ENCODE results near the gene YEATS2. TPM values are rescaled to one million over a fixed set of nuclear protein-coding genes. Genes with fewer than 3 reads are reported as not detected.
"Not testable (repeated sequence)": the region's sequence is repeated elsewhere in the genome, so short reads cannot be mapped to it uniquely, and the experiment has no call there.

YEATS2 gene
- total RNA-seq, 3 donors from 2014 or later: 11.5 to 32.8 (median 26.6) TPM

DNA sequence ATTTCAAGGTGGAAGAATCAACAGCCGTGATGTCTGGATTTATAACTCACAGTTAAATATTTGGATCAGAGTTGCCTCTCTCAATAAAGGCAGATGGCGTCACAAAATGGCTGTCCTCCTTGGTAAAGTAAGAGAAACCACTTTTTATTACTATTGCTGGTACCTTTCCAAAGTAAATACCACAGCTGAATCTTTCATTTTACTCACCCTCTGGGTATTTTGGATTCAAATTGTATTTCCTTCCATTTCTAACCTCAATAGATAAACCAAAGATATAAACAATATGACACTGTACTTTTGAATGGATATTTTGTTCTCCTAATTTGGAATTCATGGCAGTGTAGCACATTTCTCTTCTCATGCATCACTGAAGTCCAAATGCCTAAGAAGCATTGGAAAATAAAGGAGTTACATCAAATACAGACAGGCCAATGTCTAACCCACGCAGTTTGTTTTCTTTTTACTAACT lies 32.6 kb upstream of the YEATS2 start:
- intact Hi-C loops (cut with DNase I; ENCODE audit: low total_unique reads): no loop called here
- H3K27ac ChIP-seq: peak overlapping the region in 1 of 2 donors; percentile 48
- peaks cover 10% of the 10 kb centered on the region for H3K36me3 ChIP-seq

DNA sequence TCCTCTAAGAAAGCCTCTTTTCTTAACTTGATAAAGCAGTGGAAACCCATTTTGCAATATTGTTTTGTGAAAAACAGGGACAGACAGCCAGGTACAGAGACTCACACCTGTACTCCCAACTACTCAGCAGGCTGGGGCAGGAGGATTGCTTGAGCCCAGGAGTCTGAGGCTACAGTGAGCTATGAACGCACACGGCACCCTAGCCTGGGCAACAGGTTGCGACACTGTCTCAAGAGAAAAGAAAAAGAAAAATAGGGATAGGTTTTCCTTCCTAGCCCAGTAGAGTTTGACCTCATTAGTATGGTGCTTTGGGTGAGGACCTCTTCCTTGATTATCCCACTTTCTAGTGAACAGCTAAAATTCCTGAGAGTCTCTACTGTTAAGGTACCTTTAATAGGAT lies 17.5 kb upstream of the YEATS2 start:
- no peaks in the 10 kb centered on the region for H3K27me3 ChIP-seq

More for the DNA sequence above, 32.6 kb upstream of the YEATS2 start:
- no peak for DNase-seq (ENCODE audit: low spot score in 2 of 2)
- no peak for TF ChIP-seq POLR2AphosphoS5 (IDR thresholded peaks at IDR 0.05)
- no peak for TF ChIP-seq POLR2A (IDR thresholded peaks at IDR 0.05)
- TF ChIP-seq, protein P1, sequence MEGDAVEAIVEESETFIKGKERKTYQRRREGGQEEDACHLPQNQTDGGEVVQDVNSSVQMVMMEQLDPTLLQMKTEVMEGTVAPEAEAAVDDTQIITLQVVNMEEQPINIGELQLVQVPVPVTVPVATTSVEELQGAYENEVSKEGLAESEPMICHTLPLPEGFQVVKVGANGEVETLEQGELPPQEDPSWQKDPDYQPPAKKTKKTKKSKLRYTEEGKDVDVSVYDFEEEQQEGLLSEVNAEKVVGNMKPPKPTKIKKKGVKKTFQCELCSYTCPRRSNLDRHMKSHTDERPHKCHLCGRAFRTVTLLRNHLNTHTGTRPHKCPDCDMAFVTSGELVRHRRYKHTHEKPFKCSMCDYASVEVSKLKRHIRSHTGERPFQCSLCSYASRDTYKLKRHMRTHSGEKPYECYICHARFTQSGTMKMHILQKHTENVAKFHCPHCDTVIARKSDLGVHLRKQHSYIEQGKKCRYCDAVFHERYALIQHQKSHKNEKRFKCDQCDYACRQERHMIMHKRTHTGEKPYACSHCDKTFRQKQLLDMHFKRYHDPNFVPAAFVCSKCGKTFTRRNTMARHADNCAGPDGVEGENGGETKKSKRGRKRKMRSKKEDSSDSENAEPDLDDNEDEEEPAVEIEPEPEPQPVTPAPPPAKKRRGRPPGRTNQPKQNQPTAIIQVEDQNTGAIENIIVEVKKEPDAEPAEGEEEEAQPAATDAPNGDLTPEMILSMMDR (IDR thresholded peaks at IDR 0.05): no peak
- Histone ChIP-seq H3K4me3 (no peak overlapping the region), H3K27me3 (no peaks in the 10 kb centered on the region), H3K4me1 (peaks cover 0 to 5% of the 10 kb centered on the region in 2 donors), H3K9me3 (no peaks in the 10 kb centered on the region)

DNA sequence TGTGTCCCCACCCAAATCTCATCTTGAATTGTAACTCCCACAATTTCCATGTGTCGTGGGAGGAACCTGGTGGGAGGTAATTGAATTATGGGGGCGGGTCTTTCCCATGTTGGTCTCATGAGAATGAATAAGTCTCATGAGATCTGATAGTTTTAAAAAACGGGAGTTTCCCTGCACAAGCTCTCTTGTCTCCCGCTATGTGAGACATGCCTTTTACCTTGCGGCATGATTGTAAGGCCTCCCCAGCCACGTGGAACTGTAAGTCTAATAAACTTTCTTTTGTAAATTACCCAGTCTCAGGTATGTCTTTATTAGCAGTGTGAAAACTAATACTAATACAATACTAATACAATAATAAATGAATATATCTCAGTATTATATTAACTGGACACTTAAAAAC lies 9.9 kb upstream of the YEATS2 start:
- Histone ChIP-seq H3K36me3 (no peaks in the 10 kb centered on the region), H3K4me1 (no peaks in the 10 kb centered on the region), H3K27ac (no peak overlapping the region), H3K4me3 (no peak overlapping the region), H3K27me3 (no peaks in the 10 kb centered on the region), H3K9me3 (no peaks in the 10 kb centered on the region)
- intact Hi-C loops (cut with DNase I; ENCODE audit: low total_unique reads): no loop called here
- DNase-seq (ENCODE audit: low spot score in 2 of 2): no peak
- TF ChIP-seq POLR2AphosphoS5 (IDR thresholded peaks at IDR 0.05) (no peak), POLR2A (IDR thresholded peaks at IDR 0.05) (no peak)
- TF ChIP-seq, protein P1 (IDR thresholded peaks at IDR 0.05): no peak

More for the DNA sequence above, 17.5 kb upstream of the YEATS2 start:
- H3K4me3 ChIP-seq: no peak overlapping the region
- H3K27ac ChIP-seq: no peak overlapping the region
- intact Hi-C loops (cut with DNase I; ENCODE audit: low total_unique reads): no loop called here
- H3K36me3 ChIP-seq: no peaks in the 10 kb centered on the region
- TF ChIP-seq, protein P1 (IDR thresholded peaks at IDR 0.05): no peak
- TF ChIP-seq POLR2A (IDR thresholded peaks at IDR 0.05) (no peak), POLR2AphosphoS5 (IDR thresholded peaks at IDR 0.05) (no peak)
- no peaks in the 10 kb centered on the region for H3K4me1 ChIP-seq
- DNase-seq (ENCODE audit: low spot score in 2 of 2): no peak
- no peaks in the 10 kb centered on the region for H3K9me3 ChIP-seq

DNA sequence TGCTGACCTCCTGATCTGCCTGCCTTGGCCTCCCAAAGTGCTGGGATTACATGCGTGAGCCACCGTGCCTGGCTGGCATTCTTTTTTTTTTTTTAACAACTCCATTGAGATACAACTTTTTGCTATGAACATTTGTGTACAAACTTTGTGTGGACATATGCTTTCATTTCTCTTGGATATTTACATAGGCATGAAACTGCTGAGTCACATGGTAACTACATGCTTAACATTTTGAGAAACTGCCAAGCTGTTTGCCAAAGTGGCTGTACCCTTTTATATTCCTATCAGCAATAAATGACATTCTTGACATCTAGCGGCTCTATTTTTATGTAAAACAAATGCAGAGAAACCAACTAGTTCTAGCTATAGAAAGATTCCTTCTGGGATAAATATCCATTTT lies 8.7 kb upstream of the YEATS2 start:
- intact Hi-C loops (cut with DNase I; ENCODE audit: low total_unique reads): no loop called here
- Histone ChIP-seq H3K9me3 (no peaks in the 10 kb centered on the region), H3K4me1 (no peaks in the 10 kb centered on the region), H3K4me3 (no peak overlapping the region), H3K27ac (no peak overlapping the region), H3K36me3 (no peaks in the 10 kb centered on the region), H3K27me3 (no peaks in the 10 kb centered on the region)
- no peak for DNase-seq (ENCODE audit: low spot score in 2 of 2)
- TF ChIP-seq POLR2AphosphoS5 (IDR thresholded peaks at IDR 0.05) (no peak), POLR2A (IDR thresholded peaks at IDR 0.05) (no peak)
- TF ChIP-seq, protein P1 (IDR thresholded peaks at IDR 0.05): no peak

DNA sequence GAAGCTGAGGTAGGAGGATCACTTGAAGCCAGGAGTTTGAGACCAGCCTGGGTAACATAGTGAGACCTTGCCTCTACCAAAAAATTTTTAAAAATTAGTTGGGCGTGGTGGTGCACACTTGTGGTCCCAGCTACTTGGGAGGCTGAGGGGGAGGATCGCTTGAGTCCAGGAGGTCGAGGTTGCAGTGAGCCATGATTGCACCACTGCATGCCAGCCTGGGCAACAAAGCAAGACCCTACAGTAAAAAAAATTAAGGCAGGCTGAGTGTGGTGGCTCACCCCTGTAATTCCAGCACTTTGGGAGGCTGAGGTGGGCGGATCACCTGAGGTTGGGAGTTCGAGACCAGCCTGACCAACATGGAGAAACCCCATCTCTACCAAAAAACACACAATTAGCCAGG lies 8.0 kb upstream of the YEATS2 start:
- DNase-seq (ENCODE audit: low spot score in 2 of 2); H3K4me1 ChIP-seq; H3K27ac ChIP-seq; H3K4me3 ChIP-seq; H3K9me3 ChIP-seq; H3K27me3 ChIP-seq; H3K36me3 ChIP-seq; intact Hi-C loops (cut with DNase I; ENCODE audit: low total_unique reads): not testable (repeated sequence)

Measured in breast epithelium (tissue), 4 donors.